Thoracic aorta (tissue), 2 donors: Measurements from ENCODE around the gene B2M. TPM values are rescaled to one million over a fixed set of nuclear protein-coding genes. Genes with fewer than 3 reads are reported as not detected.
"Not testable (repeated sequence)": the region's sequence is repeated elsewhere in the genome, so short reads cannot be mapped to it uniquely, and the experiment has no call there.

Experiments used
- ATAC-seq: fragments of 150-250 bp; one replicate; pipeline ENCODE4 v1.8.0; 2017; ENCODE audit warnings: low read depth; ENCODE audit not compliant: insufficient number of reproducible peaks, low FRiP score
- DNase-seq: peaks from one replicate; pipeline ENCODE4 v3.0.0-alpha.2; 2020; ENCODE audit warnings: low spot score
- H3K27ac ChIP-seq, 2 donors: fragments of 200-600 bp; sonication (generic); 1 replicate in 1 of 2; 2 replicates in 1 of 2; pipeline ENCODE4 v1.5.1; 2016; ENCODE audit warnings: mild to moderate bottlenecking in 2 of 2, moderate library complexity in 2 of 2
- H3K27me3 ChIP-seq: fragments of 200-600 bp; sonication (generic); replicated peaks from 2 replicates; pipeline ENCODE4 v1.6.0; 2016; ENCODE audit warnings: mild to moderate bottlenecking; ENCODE audit not compliant: insufficient read depth
- H3K36me3 ChIP-seq: fragments of 200-600 bp; sonication (generic); one replicate; pipeline ENCODE4 v1.5.1; 2016
- H3K4me1 ChIP-seq, 2 donors: fragments of 200-600 bp; sonication (generic); 1 replicate in 1 of 2; 2 replicates in 1 of 2; pipeline versions ENCODE4 v1.5.1 to v1.6.0; 2016; ENCODE audit warnings: low read depth in 2 of 2, mild to moderate bottlenecking in 1 of 2; ENCODE audit not compliant: control insufficient read depth in 1 of 2
- H3K4me3 ChIP-seq: fragments of 200-600 bp; sonication (generic); 2 replicates; pipeline ENCODE4 v1.5.1; 2016; ENCODE audit warnings: mild to moderate bottlenecking
- H3K9me3 ChIP-seq: fragments of 200-600 bp; sonication (generic); 2 replicates; pipeline ENCODE4 v1.5.1; 2016
- CTCF ChIP-seq: fragments of 200-600 bp; sonication (generic); IDR thresholded peaks from one replicate; pipeline ENCODE4 v1.5.1; 2019; ENCODE audit warnings: antibody characterized with exemption
- total RNA-seq, 2 donors: library from RNA; depleted of rRNA; stranded (reverse); fragments of >200 nt; gene quantifications; one replicate each; pipeline versions ENCODE4 v1.1.0 to v1.2.3, GENCODE V29; 2016

The B2M gene
- total RNA-seq, 2 donors from 2014 or later = 2,389 to 3,309 TPM

DNA sequence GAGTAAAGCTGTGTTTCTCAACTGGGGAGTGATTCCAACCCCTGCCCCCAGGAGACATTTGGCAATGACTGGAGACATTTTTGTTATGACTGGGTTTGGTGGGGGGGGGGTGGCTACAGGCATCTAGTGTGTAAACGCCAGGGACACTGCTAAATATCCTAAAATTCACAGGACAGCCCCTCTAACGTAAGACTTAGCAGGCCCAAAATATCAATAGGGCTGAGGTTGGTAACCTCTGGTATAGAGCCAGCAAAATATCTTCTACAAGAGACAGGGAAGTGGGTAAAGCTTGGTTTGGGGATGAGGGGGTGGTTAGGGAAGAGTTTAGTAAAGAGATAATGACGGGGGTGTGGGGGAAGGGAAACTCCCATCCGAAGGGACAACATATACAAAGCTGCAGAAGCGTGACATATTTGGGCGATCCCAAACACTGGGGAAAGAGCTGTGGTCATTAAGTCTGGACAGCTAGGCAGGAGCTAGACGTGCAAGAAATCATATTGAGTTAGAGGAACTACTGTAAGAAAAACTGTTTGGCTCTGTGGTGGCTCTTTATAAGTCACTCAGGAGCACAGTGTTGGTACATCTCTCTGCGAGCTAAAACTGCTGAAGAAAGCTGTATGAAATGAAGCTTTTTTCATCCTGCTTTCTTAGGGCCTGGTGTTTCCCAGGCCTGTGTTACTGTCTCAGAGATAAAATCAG lies 24.3 kb downstream of the B2M start:
- no peak for TF ChIP-seq CTCF
- no peaks in the 10 kb centered on the region for H3K27me3 ChIP-seq
- peak; percentile 60 for ATAC-seq
- peak overlapping the region; percentile 62 to 80 for H3K27ac ChIP-seq
- DNase-seq = no peak
- H3K9me3 ChIP-seq = no peaks in the 10 kb centered on the region
- no peaks in the 10 kb centered on the region for H3K36me3 ChIP-seq
- peak overlapping the region; percentile 55 for H3K4me3 ChIP-seq
- H3K4me1 ChIP-seq = peaks cover 18 to 24% of the 10 kb centered on the region in 2 donors

- DNase-seq (no peak), ATAC-seq (no peak)
- Histone ChIP-seq H3K9me3 (no peaks in the 10 kb centered on the region), H3K4me3 (peak within 1 kb of the TSS; percentile 55), H3K36me3 (no peaks in the 10 kb centered on the region), H3K27me3 (no peaks in the 10 kb centered on the region), H3K27ac (peak within 1 kb of the TSS; percentile 62 to 80), H3K4me1 (peaks cover 16 to 22% of the 10 kb centered on the region in 2 donors)
- TF ChIP-seq CTCF = no peak
Measured at GRCh38 chr15:44736181-44736765, 25.0 kb downstream of the B2M start, which contains the start of gene TRIM69. Gene TRIM69 (plus strand): TSS chr15:44736528. CDS start chr15:44736705, 177 bp downstream.

- H3K4me3 ChIP-seq = no peak overlapping the region
- no peaks in the 10 kb centered on the region for H3K36me3 ChIP-seq
- H3K27ac ChIP-seq = peak overlapping the region in 1 of 2 donors; percentile 3
- peak; percentile 65 for TF ChIP-seq CTCF
- no peaks in the 10 kb centered on the region for H3K27me3 ChIP-seq
- no peaks in the 10 kb centered on the region for H3K9me3 ChIP-seq
- no peak for DNase-seq
- ATAC-seq = no peak
- H3K4me1 ChIP-seq = peaks cover 16 to 22% of the 10 kb centered on the region in 2 donors
Measured at GRCh38 chr15:44738340-44738984, 27.1 kb downstream of the B2M start.

DNA sequence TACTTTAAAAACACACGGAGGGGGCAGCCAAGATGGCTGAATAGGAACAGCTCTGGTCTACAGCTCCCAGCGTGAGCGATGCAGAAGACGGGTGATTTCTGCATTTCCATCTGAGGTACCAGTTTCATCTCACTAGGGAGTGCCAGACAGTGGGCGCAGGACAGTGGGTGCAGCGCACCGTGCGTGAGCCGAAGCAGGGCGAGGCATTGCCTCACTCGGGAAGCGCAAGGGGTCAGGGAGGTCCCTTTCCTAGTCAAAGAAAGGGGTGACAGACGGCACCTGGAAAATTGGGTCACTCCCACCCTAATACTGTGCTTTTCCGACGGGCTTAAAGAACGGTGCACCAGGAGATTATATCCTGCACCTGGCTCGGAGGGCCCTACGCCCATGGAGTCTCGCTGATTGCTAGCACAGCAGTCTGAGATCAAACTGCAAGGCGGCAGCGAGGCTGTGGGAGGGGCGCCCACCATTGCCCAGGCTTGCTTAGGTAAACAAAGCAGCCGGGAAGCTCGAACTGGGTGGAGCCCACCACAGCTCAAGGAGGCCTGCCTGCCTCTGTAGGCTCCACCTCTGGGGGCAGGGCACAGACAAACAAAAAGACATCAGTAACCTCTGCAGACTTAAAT lies 28.0 kb downstream of the B2M start:
- H3K27me3 ChIP-seq, DNase-seq, H3K9me3 ChIP-seq, H3K27ac ChIP-seq, ATAC-seq, H3K36me3 ChIP-seq, H3K4me3 ChIP-seq: not testable (repeated sequence)
- H3K4me1 ChIP-seq = peaks cover 16 to 22% of the 10 kb centered on the region in 2 donors

DNA sequence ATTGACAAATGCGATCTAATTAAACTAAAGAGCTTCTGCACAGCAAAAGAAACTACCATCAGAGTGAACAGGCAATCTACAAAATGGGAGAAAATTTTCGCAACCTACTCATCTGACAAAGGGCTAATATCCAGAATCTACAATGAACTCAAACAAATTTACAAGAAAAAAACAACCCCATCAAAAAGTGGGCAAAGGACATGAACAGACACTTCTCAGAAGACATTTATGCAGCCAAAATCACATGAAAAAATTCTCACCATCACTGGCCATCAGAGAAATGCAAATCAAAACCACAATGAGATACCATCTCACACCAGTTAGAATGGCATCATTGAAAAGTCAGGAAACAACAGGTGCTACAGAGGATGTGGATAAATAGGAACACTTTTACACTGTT lies 32.1 kb downstream of the B2M start:
- not testable (repeated sequence) for H3K4me3 ChIP-seq, H3K27ac ChIP-seq, DNase-seq, H3K4me1 ChIP-seq, H3K9me3 ChIP-seq, H3K27me3 ChIP-seq, H3K36me3 ChIP-seq, ATAC-seq

DNA sequence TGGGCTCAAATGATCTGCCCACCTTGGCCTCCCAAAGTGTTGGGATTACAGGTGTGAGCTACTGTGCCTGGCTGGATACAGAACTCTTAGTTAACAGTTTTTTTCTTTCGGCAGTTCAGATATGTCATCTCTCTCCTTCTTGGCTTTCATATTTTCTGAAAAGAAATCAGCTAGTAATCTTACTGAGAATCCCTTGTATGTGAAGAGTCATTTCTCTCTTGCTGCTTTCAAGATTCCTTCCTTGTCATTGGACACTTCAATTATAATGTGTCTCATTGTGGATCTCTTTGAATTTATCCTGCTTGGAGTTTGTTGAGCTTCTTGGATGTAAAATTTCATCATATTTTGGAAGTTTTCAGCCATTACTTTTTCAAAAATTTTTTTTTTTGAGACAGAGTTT lies 42.0 kb downstream of the B2M start:
- no peaks in the 10 kb centered on the region for H3K9me3 ChIP-seq
- no peaks in the 10 kb centered on the region for H3K4me1 ChIP-seq
- H3K4me3 ChIP-seq = no peak overlapping the region
- no peak for TF ChIP-seq CTCF
- H3K27me3 ChIP-seq = no peaks in the 10 kb centered on the region
- DNase-seq (no peak), ATAC-seq (no peak)
- H3K27ac ChIP-seq = no peak overlapping the region
- no peaks in the 10 kb centered on the region for H3K36me3 ChIP-seq
